NCI-H1930 (cell line): Measurements from ENCODE around the gene CNOT1.
"Not testable (repeated sequence)": the region's sequence is repeated elsewhere in the genome, so short reads cannot be mapped to it uniquely, and the experiment has no call there.

Experiments
- DNase-seq, 2 experiments: peaks; one replicate each; lab custom pipeline; 2025; lab: John Stamatoyannopoulos, UW

Gene CNOT1

DNA sequence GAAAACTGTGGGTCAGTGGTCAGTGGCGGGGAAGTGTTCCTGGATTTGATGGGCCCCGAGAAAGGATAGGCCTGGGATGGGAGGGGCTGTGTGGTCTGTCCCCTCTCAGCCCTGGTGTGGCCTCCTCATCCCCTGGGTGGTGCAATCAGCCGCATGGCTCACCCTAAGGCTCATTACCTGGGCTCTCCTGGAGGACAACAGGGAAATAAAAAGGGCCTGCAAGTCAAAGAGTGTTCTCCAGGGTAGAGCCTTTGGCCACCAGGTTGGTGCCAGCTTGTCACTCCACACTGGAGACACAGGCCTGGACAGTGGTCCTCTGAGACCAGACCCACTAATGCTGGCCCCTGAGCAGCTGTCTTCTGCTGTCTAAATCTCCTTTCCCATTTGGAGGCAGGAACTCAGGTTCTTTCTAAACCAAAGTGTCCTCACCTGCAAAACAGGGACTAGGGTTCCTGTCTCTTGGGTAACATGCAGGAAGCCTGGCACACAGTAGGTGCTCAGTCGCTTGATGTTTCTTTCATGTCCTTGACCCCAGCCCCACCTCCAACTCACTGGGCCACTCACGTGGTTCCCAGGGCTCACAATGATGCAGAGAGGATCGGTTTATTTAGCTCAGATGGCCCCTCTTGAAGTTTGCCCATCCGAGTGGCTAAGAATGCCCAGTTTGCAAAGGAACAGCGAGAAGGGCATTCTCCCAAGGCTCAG, 127.3 kb downstream of the CNOT1 start:
- DNase-seq: no peak

GRCh38 chr16:58501242-58502131, 128.1 kb downstream of the CNOT1 start:
- peak; percentile 31 to 57 for DNase-seq

DNA sequence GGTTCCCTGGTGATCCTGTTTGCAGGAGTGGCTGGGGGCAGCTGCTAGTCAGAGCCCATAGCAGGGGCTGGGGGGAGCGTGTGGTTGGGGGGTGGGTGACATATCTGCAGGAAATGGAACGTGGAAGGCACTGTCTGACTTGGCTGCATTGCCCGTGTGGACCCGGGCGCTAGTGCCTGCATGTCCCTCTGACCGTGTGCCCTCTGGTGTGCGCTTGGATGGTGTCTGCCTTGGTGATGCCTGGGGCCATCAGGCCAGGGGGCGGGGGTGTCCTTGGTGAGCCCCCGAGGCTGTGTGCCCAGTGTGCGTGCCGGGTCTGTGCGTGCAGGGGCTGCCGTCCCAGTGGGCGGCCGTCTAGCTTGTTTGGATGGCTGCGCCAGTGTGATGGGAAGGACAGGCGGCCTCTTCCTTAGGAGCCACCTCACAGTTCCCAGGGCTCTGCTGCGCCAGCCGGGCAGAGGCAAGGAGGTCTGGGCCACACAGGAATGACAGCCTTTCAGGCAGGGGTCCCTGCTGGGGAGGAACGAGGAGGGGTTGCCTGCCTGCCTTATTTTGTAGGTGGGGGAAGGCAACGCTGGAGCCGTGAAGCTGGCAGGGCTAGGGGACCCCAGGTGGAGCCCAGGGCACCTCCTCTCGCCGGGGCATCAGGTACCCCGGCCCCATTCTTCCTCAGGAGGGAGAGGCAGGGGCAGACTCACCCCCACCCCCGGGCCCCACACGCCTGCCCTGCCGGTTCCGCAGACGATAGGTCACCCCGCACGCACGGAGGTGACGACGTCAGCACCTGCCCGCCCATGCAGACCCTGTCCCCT, 129.0 kb downstream of the CNOT1 start:
- DNase-seq: no peak

DNA sequence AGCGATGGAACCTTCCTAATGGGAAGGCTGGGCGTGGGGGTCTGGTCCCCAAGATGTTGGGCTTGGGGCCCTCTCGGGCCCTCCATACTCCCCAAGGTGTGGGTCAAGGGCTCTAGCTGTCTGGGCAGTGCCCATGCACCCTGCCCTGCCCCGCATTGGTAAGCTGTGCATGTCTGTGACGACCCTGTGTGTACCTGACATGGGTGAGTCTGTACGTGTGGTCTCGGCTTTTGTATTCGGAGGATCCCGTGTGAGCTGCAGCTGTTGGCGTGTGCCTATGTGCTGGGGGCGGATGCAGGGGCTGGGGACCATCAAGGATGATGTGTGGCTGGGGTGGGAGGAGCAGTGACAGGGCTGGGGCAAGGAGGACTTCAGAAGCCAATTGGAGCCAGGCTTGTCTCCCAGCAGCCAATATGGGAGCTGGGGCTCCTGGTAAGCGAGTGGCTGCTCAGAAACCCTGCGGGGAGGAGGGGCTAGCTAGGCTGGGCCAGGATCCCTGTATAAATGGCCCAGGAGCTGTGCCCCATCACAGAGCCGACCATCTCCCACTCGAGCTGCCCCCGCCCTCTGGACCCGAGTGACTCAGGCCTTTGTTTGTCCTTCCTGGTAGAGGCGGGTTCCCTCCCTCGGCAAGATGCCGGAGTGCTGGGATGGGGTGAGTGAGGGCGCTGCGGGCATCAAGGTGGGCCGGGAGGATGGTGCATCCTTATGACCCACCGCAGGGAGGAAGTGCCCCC, 129.8 kb downstream of the CNOT1 start, which contains the start of gene NDRG4:
TSS of gene NDRG4 (plus strand) at position 529 of the 737 bp plus-strand sequence. CDS start at position 635, 106 bp downstream.
- DNase-seq: peak; percentile 69 to 73

DNA sequence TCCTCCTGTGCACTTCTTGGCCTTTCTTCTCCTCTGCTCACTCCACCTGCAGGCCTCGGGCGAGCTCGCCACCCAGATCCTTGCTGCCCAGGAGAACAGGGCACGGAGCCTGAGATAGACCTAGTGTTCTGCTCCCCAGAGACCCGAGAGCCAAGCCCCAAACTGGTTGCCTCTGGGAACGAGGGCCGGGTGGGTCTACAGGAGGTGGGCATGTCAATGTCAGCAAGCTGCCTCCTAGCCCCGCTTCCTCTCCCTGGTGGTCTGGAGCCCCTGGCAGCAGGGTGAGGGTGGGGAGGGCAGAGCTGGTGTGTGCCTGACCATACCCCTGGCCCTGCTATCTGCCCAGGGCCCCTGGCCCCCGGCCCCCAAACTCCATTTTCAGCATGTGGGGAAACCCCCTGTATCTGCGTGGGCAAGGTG, 130.5 kb downstream of the CNOT1 start:
- DNase-seq: no peak

DNA sequence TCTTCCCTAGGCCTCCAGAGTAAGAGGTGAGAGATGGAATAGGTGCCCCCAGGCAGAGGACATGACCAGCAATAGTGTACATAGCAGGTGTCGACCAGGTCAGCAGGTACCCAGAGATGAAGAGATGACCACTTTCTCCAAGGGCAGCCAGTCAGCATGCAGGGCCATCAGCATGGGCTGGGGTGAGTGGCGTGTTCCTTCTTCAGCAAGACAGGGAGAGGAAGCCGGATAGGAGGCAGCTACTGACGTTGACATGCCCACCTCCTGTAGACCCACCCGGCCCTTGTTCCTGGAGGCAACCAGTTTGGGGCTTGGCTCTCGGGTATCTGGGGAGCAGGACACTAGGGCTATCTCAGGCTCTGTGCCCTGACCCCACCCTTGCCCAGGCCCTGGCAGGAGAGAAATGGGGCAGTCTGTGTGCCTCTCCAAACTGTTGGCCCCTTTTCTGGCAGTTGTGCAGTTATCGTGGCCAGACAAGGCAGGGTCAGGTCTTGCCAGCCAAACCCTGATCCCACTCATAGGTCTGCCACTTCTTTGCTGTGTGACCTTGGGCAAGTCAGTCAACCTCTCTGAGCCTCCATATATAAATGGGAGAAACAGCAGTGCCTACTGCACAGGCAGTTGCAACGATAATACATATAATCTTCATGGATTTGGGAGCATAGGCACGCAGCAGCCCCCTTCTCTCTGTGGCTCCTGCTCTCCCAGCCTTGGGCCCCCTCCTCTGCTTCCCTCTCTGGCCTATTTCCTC, 131.1 kb downstream of the CNOT1 start:
- no peak for DNase-seq

DNA sequence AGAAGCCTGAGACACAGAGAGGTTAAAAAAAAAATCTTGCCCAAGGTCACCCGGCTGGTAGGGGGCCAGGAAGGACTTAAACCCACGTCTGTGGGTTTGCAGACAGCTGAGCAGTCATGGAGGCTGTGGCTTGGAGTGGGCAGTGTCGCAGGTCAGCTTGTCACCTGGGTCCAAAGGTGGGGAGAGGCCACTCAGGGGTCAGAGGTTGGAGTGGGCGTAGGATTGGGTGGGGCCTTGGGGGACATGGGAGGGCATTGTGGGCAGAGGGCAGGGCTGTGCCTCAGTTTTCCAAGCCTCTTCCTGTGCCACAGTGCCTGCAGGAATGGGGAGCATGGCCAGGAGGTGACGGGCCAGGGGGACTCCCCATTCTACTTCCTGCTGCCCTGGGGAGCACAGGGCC, 131.7 kb downstream of the CNOT1 start:
- no peak for DNase-seq

GRCh38 chr16:58497468-58497867, 132.2 kb downstream of the CNOT1 start:
- no peak for DNase-seq

GRCh38 chr16:58495521-58496331, 133.9 kb downstream of the CNOT1 start:
- DNase-seq: no peak

DNA sequence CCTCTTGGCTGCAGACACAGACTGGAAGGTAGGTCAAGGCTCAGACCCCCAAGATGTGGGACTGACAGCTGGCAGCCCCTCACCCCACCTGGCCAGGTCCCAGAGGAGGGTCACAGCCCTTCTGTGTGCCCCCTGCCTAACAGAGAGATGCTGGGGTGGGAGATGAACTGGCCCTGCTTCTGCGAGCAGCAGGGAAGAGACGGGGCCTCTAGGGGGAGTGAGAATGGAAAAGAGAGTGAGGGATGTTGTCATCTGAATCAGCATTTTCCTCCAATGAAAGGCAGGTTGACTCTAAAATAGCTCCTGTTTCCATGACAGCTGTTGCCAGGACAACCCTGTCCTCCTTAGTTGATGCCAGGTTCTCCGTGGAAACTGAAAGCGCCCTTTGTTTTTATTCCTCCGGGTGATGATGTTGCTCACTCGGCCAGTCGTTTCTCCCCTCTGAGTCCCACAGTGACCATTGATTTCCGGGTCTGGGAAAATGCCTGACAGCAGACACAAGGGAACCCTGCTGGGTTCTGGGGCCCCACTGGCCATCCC, 134.6 kb downstream of the CNOT1 start:
- peak; percentile 79 to 84 for DNase-seq

- no peak for DNase-seq
Observed at GRCh38 chr16:58493756-58494431, 135.7 kb downstream of the CNOT1 start.

DNA sequence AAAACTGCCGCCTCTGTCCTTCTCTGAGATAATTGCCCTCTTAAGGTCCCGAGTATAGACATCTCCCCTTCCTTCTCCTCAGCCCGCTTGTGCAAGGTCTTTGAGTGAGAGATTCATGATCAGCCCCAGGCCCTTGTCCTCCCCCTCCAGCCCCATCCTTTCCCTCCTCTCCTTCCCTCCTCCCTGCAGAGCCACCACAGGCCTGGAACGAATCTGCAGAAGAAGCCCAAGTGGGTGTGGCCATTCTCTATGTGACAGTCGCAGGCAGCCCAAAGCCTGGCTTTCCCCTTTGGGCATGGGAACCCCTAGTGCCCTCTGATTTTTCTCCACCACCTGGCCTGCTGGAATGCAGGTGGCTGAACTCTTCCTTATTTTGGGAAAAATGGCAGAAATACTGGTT, 136.9 kb downstream of the CNOT1 start:
- no peak for DNase-seq

- no peak for DNase-seq
Observed at GRCh38 chr16:58492066-58492465, 137.6 kb downstream of the CNOT1 start.

DNA sequence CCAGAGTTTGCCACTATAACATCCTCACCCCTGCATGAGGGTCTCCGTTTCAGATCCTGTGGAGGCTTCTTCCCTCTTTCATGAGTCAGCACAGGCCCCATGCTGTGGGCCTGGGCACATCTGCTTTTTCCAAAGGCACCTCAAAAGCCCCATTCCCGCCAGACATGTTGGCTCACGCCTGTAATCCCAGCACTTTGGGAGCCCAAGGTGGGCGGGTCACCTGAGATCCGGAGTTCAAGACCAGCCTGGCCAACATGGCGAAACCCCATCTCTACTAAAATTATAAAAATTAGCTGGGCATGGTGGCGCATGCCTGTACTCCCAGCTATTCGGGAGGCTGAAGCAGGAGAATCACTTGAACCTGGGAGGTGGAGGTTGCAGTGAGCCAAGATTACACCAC, 139.1 kb downstream of the CNOT1 start:
- DNase-seq: not testable (repeated sequence)

GRCh38 chr16:58490065-58490464, 139.6 kb downstream of the CNOT1 start:
- no peak for DNase-seq

DNA sequence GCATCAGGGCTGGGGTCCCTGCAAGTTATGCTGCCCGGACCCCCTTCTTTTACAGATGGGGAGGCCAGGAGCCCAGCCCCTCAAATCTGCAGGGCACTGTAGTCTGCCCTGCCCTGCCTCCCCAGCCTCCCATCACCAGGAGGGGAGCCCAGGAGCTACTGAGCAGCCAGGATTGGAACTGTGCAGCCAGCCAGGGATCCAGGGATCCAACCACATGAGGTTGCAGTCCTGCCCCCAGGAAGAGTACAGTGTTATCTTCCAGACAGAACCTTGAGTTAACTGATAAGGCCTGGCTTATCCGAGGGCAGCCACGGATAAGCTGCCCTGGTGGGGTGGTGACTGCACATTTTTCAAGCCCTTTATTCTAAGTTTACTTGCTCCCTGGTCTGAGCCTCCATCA, 141.1 kb downstream of the CNOT1 start:
- DNase-seq: no peak

GRCh38 chr16:58487566-58488351, 141.9 kb downstream of the CNOT1 start:
- peak; percentile 37 to 58 for DNase-seq

- no peak for DNase-seq
Observed at GRCh38 chr16:58485184-58485887, 144.3 kb downstream of the CNOT1 start.
